Memory B cell (primary cell): Measurements from ENCODE around the gene TEX19.

Source experiments
- ATAC-seq: fragments of 150-1000 bp; cut with Tn5 transposase; 2 replicates; pipeline ENCODE4 v1.10.0; 2021; ENCODE audit warnings: low read depth, mild to moderate bottlenecking, moderate library complexity
- DNase-seq, 2 donors: peaks; one replicate each; pipeline ENCODE4 v3.0.0; 2022; ENCODE audit warnings: low spot score in 2 of 2
- H3K27ac Mint-ChIP-seq: one replicate; pipeline ENCODE4 v1.8.0; 2022; ENCODE audit warnings: mild to moderate bottlenecking, moderate library complexity, mixed read lengths
- H3K27me3 Mint-ChIP-seq: one replicate; pipeline ENCODE4 v1.8.0; 2022; ENCODE audit warnings: mixed read lengths
- H3K36me3 Mint-ChIP-seq: one replicate; pipeline ENCODE4 v1.8.0; 2022; ENCODE audit warnings: mild to moderate bottlenecking, mixed read lengths
- H3K4me1 Mint-ChIP-seq: one replicate; pipeline ENCODE4 v1.8.0; 2022; ENCODE audit warnings: mixed read lengths
- H3K4me3 Mint-ChIP-seq: one replicate; pipeline ENCODE4 v1.8.0; 2022; ENCODE audit warnings: mild to moderate bottlenecking, moderate library complexity, mixed read lengths
- H3K9me3 Mint-ChIP-seq: one replicate; pipeline ENCODE4 v1.8.0; 2022; ENCODE audit warnings: mixed read lengths

TEX19 gene

DNA sequence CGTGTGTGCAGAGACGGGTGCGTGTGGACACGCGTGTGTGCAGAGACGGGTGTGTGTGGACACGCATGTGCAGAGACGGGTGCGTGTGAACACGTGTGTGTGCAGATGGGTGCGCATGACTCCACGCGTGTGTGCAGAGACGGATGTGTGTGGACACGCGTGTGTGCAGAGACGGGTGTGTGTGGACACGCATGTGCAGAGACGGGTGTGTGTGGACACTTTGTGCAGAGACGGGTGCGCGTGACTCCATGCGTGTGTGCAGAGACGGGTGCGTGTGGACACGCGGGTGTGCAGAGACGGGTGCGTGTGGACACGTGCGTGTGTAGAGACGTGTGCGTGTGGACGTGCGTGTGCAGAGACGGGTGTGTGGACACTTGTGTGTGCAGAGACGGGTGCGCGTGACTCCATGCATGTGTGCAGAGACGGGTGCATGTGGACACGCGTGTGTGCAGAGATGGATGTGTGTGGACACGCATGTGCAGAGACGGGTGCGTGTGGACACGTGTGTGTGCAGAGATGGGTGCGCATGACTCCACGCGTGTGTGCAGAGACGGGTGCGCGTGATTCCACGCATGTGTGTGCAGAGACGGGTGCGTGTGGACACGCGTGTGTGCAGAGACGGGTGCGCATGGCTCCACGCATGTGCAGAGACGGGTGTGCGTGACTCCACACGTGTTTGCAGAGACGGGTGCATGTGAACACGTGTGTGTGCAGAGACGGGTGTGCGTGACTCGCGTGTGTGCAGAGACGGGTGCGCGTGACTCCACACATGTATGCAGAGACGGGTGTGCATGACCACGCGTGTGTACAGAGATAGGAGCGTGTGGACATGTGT, 40.1 kb upstream of the TEX19 start:
- Mint-ChIP-seq H3K36me3 (no peaks in the 10 kb centered on the region), H3K27ac (no peak overlapping the region), H3K4me1 (peaks cover 12% of the 10 kb centered on the region), H3K4me3 (no peak overlapping the region), H3K27me3 (peaks cover 21% of the 10 kb centered on the region), H3K9me3 (no peaks in the 10 kb centered on the region)
- ATAC-seq (no peak), DNase-seq (no peak)

DNA sequence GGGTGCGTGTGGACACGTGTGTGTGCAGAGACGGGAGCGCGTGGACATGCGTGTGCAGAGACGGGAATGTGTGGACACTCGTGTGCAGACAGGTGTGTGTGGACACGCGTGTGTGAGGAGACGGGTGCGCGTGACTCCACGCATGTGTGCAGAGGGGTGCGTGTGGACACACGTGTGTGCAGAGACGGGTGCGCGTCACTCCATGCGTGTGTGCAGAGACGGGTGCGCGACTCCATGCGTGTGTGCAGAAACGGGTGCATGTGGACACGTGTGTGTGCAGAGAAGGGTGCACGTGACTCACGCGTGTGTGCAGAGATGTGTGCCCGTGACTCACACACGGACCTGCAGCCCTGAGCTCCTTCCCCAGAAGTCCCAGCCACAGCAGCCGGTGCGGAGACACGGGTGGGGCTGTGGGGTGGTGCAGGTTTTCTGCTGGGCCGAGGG, 39.4 kb upstream of the TEX19 start:
- ATAC-seq (no peak), DNase-seq (no peak)
- Mint-ChIP-seq H3K27me3 (peaks cover 18% of the 10 kb centered on the region), H3K27ac (no peak overlapping the region), H3K36me3 (no peaks in the 10 kb centered on the region), H3K9me3 (no peaks in the 10 kb centered on the region), H3K4me1 (peaks cover 14% of the 10 kb centered on the region), H3K4me3 (no peak overlapping the region)

DNA sequence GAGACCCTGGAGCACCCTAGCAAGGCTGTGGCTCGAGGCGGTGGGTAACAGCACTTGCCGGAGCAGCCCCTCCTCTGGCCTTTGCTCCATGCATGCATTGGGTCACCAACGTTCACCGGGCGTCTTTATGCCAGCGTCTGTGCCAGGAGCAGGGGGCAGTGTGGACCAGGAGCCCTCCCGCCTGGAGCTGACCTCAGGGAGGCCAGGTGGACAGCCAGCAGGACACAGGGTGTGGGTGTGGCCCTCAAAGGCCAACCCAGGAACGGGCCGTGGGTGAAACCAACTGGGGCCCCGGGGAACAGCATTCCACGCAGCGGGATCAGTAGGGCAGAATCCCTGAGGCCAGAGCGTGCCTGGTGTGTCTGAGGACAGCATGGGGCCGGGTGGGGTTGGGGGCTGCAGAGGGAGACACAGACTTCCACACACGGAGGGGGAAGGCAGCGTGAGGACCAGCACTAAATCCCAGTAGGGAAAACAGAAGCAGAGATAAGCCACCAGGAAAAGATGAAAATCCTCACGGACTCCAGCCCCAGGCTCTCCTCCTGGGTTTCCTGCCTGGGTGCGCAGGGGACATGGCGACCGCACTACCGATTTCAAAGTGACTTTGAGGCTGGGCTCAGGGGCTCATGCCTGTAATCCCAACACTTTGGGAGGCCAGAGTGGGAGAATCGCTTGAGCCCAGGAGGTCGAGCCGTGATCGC, 38.8 kb upstream of the TEX19 start:
- ATAC-seq (no peak), DNase-seq (no peak)
- H3K4me1 Mint-ChIP-seq, result peaks cover 14% of the 10 kb centered on the region
- no peaks in the 10 kb centered on the region for H3K36me3 Mint-ChIP-seq
- H3K27me3 Mint-ChIP-seq, result peaks cover 20% of the 10 kb centered on the region
- H3K4me3 Mint-ChIP-seq, result peak overlapping the region; percentile 29
- no peaks in the 10 kb centered on the region for H3K9me3 Mint-ChIP-seq
- no peak overlapping the region for H3K27ac Mint-ChIP-seq

DNA sequence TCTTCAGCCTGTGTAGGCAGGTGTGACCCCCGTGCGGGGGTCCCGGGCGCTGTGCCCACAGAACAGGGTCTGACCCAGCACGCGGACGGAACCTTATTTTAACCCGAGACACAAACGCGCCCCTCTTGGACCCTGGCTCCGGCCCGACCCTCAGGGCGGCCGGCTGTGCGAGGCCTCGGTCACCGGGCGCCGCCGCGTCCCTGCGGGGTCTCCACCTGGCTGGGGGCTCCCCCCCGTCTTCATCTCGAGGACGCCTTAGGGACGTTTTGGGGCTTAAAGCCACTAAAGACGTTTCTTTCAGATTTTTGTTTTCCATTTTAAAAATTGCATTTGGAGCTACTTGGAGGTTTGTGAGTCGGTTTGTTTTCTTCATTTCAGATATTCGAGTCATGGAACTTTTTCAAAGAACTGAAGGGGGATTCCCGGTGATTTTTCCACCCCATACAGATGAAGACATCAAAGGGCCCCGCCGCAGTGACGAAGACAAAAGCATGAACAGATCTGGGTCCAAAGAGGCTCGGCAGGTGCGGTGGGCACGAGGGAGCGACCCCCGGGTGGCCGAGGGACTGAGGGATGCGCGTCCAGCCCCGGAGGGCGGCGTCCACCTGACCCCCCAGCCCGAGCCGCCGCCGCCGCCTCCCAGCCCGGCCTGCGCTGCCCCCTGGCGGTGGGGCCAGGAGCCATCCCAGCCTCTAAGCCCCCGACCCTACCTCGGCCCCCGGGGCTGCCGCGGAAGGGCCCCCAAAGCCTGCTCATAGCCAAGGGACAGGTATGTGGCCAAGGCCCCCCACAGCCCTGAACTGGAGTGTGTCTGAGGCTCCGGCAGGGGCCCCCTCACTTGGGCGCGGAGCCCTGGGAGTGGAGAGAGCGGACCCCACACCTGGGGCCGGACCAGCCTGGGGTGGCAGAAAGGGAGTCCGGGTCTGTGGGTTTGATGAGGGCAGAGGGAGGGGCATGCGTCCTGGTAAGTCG, 37.8 kb upstream of the TEX19 start:
- peaks cover 13% of the 10 kb centered on the region for H3K27me3 Mint-ChIP-seq
- DNase-seq (peak; percentile 75 to 82), ATAC-seq (peak; percentile 78)
- H3K36me3 Mint-ChIP-seq, result no peaks in the 10 kb centered on the region
- H3K27ac Mint-ChIP-seq, result peak overlapping the region; percentile 75
- H3K4me1 Mint-ChIP-seq, result peaks cover 7% of the 10 kb centered on the region
- no peaks in the 10 kb centered on the region for H3K9me3 Mint-ChIP-seq
- H3K4me3 Mint-ChIP-seq, result peak overlapping the region; percentile 72

DNA sequence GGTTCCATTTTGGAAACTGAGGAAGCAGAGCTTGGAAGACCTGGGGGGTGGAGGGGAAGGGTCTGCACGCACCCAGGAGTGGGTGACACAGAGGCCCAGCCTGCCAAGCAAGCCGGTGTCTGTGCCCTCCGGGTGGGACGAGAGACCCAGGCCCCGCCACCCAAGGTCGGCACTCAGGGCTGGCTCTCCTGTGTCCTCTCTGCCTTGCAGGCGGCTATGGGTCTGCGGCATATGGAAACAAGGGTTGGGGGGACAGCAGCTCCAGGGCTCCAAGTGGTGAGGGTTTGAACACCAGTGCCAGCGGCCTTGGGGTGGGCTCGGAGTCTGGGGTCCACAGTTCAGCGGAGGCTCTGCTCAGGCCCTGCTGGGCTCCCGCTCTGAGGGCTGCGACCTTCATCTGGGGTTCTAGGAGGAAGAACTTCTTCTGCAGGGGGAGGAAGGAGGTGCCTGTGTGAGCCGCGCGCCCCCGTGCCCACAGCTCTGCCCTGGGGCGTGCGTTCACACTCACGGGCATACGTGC, 37.0 kb upstream of the TEX19 start:
- no peak for DNase-seq
- Mint-ChIP-seq H3K9me3 (no peaks in the 10 kb centered on the region), H3K27ac (no peak overlapping the region), H3K4me3 (peak overlapping the region; percentile 8), H3K27me3 (peaks cover 15% of the 10 kb centered on the region), H3K4me1 (peaks cover 7% of the 10 kb centered on the region), H3K36me3 (no peaks in the 10 kb centered on the region)
- no peak for ATAC-seq

DNA sequence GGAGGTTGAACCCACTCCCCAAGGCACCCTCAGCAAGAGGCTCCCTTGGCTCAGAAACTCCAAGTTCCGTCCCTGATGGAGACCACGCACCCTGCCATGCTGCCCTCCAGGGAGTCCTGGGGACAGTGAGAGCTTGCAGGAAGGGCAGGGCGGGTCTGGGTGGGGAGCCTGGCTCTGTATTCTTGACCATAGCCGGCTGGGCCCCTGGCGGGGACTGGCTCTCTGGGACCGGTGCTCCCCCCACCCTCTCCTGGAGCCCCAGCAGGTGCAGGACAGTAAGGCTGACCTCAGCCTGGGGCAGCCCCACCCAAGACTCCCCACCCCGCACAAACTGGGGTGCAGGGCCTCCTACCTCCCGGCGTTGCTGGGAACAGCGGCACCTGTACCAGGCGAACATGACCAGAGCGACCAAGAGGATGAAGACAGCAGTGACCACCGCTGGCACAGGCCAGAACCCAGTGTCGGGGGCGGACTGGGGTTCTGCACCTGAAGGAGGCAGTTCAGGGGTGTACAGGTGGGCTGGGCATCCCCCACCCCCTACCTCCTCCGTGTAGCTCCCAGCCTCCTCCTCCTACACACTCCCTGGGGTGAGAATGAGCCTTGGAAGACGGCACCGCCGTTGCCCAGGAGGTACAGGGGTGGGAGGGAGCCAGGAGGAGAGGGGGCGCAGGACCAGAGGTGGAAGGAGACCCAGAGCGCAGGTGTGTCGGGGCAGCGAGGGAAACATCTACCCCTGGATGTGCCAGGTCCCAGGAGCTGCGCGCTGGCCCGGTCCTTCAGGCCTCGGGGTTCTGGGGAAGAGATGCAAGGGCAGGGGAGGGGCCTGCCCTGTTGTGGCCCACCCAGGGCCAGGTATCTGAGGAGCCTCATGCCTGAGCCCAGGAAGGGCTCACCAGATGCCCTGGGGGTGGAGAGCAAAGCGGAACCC, 36.3 kb upstream of the TEX19 start:
- Mint-ChIP-seq H3K4me1 (peaks cover 7% of the 10 kb centered on the region), H3K4me3 (no peak overlapping the region), H3K36me3 (no peaks in the 10 kb centered on the region), H3K27ac (no peak overlapping the region), H3K27me3 (peaks cover 20% of the 10 kb centered on the region), H3K9me3 (no peaks in the 10 kb centered on the region)
- DNase-seq (no peak), ATAC-seq (no peak)

DNA sequence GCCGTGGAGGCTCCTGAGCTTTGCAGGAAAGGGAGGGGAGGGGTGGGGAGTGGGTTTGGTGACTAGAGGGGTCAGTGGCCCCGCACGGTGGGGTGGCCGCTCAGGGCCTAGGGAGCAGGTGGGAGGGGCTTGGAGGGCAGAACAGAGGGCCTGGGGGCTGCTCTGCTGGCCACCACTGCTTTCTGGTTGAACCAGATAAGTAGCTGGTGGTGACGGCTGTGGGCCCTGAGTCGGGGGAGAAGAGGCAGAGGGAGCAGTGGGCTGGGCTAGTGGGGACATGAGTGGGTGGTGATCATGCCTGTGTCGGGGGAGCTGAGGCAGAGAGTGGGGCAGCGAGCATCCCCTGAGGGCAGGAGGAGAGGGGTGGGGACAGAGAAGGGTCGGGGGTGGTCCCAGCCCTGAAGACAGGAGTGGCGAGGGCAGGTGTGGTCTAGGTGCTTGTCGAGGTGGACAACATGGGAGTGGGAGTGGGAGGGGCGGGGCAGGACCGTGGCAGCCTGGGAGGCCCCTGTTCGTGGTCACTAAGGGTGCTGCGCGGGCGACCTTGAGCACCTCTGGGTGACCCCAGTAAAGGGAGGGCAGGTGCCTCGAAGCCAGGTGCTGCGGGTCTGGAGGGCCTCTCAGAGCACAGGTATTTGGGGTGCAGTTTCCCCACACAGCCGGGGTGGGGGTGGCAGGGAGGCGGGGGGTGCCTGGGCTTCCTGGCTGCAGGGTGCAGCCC, 35.4 kb upstream of the TEX19 start:
- Mint-ChIP-seq H3K4me3 (no peak overlapping the region), H3K27ac (no peak overlapping the region), H3K9me3 (no peaks in the 10 kb centered on the region), H3K4me1 (peaks cover 7% of the 10 kb centered on the region), H3K36me3 (no peaks in the 10 kb centered on the region), H3K27me3 (peaks cover 22% of the 10 kb centered on the region)
- DNase-seq (no peak), ATAC-seq (no peak)

DNA sequence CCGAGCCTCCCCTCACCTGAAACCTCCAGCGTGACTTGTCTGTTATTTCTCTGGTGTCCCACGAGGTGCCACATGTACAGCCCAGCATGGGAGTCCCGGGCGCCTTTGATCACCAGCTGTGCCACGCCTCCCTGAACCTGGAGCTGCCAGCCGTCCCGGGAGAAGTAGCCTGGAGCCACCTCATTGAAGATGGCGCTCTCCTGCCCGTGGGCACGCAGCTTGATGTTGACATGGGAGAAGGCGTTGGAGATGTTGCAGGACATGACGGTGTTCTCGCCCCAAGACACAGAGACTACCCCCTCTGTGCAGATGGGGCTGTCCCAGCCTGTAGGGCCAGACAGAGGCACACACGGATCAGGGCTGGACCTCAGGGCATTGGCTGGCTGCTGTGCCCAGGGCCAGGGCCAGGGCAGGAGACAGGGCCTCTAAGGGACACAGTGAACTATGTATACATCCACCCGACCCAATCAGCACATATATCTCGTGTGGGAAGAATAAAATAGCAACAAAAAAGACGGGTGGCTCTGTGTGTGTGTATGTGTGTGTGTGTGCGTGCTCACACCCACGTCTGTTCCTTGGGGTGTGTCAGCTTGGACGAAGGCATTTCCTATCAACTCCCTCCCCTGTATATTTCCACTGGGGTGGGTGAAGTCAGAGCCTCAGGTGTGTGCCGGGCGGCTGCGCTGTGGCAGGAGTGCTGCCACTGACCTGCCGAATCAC, 34.3 kb upstream of the TEX19 start:
- Mint-ChIP-seq H3K27me3 (peaks cover 25% of the 10 kb centered on the region), H3K4me3 (no peak overlapping the region), H3K9me3 (no peaks in the 10 kb centered on the region), H3K36me3 (no peaks in the 10 kb centered on the region), H3K27ac (no peak overlapping the region), H3K4me1 (peaks cover 7% of the 10 kb centered on the region)
- ATAC-seq, result no peak
- no peak for DNase-seq

DNA sequence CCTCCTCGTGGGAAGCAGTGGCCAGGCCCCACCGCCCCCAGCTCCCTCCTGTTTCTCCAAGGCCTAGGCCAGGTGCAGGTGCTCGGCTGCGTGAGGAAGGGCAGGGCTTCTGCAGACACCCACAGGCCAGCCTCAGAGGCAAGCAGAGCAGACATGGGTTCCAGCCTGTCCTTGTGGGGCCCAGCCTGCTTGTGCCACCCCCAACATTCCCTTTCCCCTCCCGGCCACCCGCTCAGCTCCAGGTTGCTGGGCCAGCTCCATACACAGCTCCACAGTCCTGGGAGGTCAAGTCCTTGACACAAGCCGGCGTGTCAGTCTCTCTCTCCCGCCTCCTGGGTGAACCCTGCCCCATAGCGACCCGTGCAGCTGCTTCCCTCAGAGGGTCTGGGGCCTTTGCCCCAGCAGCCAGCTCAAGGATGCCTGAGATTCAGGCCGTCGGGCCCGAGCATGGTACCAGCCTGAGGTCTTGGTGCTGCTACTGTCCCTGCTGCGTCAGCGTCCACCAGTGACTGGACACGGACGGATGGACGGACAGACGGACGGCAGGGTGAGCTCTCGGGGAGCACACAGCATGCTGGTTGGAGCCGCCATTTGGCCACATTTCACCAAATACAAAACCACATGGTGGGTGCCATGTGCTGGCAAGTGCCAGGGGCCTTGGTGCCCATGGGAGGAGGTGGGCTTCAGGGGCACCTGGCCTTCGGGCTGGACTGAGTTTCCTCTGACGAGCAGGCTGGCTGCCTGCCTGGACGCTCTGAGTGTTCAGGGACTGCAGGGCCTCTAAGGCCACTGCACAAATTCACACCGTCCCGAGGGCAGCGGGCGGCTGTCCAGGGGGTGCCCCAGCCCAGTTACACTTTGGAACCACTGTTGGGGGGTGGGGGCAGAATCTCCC, 33.5 kb upstream of the TEX19 start:
- no peak overlapping the region for H3K4me3 Mint-ChIP-seq

DNA sequence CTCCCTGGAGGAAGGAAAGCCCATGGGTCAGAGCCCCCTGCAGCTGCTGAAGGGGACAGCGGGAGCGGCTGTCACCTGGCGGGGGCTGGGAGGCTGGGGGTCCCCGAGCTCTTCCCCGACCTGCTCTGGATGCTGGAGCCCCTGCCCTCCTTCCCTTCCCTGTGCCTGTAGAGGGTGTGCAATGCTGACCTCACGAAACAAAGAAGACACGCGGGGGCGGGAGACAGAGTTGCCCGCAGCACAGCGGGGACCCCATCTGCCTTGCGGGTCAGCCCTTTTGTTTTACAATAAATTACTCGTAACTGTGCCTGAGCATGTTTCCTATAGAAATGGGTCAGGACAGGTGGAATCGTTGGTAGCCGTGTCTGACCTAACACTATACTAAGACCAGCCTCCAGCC, 31.8 kb upstream of the TEX19 start:
- Mint-ChIP-seq H3K4me3 (no peak overlapping the region), H3K4me1 (peaks cover 4% of the 10 kb centered on the region), H3K27me3 (peaks cover 32% of the 10 kb centered on the region), H3K9me3 (no peaks in the 10 kb centered on the region), H3K36me3 (no peaks in the 10 kb centered on the region), H3K27ac (no peak overlapping the region)
- ATAC-seq (no peak), DNase-seq (no peak)

More for the DNA sequence above, 33.5 kb upstream of the TEX19 start:
- DNase-seq, result no peak
- no peak overlapping the region for H3K27ac Mint-ChIP-seq
- ATAC-seq, result no peak
- H3K27me3 Mint-ChIP-seq, result peaks cover 26% of the 10 kb centered on the region
- H3K36me3 Mint-ChIP-seq, result no peaks in the 10 kb centered on the region
- peaks cover 7% of the 10 kb centered on the region for H3K4me1 Mint-ChIP-seq
- no peaks in the 10 kb centered on the region for H3K9me3 Mint-ChIP-seq

DNA sequence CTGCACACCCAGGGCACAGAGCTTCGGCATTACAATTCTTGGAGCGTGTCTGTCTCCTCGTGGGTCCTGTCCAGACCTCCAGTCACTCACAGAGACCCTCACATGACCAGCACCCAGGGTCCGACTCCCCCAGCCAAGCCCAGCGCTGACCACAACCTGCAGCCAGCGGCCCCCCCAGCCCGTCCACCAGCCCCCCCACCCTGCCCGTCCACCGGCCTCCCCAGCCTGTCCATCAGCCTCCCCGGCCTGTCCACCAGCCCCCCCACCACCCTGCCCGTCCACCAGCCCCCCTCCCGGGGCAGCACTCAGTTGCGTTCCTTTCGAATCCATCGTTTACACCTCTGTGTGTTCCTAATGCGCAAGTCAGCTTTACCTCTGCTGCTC, 31.3 kb upstream of the TEX19 start:
- no peak overlapping the region for H3K4me3 Mint-ChIP-seq
- peaks cover 7% of the 10 kb centered on the region for H3K4me1 Mint-ChIP-seq
- H3K27me3 Mint-ChIP-seq, result peaks cover 34% of the 10 kb centered on the region
- no peaks in the 10 kb centered on the region for H3K36me3 Mint-ChIP-seq
- no peak for DNase-seq
- no peak overlapping the region for H3K27ac Mint-ChIP-seq
- no peaks in the 10 kb centered on the region for H3K9me3 Mint-ChIP-seq
- ATAC-seq, result no peak
